HG03039 (cell line): ENCODE data around the gene SH3RF3.
"Not testable (repeated sequence)": the region's sequence is repeated elsewhere in the genome, so short reads cannot be mapped to it uniquely, and the experiment has no call there.

Experiments
- ATAC-seq: cut with Tn5 transposase; IDR thresholded peaks from one replicate; pipeline ENCODE4 v1.9.1; 2021; ENCODE audit warnings: mild to moderate bottlenecking, moderate library complexity; ENCODE audit not compliant: unreplicated experiment

The SH3RF3 gene

GRCh38 chr2:109155553-109156451 lies 26.8 kb downstream of the SH3RF3 start:
- no peak for ATAC-seq

DNA sequence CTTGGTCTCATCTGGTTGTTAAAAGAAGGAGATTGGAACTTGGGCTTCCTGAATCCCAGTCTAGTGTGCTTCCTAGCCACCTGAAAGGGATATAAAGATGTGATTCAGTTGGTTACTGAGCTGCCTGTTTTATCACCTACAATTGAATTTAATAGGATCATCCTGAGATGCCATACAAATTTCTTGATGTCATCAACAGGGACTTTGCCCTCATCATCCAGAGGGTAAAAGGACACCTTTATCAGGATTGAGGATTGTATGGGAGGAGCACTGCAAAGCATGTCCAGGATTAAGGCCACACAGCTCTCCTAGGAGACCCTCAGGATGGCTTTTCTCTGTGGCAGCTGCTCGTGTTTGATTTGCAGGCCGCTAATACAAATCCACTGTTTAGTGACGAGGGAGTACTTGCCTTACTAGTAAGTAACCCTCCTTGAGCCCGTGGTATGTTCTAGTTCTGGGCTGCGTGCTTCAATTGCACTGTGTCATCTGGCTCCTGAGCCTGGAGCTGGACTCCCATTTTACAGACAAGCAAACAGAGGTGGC lies 28.6 kb downstream of the SH3RF3 start:
- ATAC-seq = no peak

DNA sequence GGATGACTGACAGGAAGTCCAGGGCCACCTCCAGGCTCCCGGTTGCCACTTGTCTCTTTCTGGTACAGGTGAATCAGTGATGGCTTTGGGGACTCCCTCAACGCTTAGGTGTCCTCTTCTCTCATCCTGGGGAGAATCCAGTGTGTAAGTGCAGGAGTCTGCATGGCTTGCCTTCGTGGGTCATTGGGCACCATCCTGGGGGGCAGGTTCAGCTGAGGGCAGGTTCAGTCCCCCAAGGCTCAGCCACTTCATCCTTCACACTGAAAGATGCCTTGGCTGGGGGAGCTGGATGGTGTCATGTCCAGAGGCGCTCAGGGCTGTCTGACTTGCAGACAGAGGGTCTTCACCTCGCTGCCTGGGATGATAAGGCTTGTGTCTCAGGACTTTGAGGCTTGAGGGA lies 29.2 kb downstream of the SH3RF3 start:
- ATAC-seq = no peak

GRCh38 chr2:109159096-109159495 lies 30.1 kb downstream of the SH3RF3 start:
- no peak for ATAC-seq

DNA sequence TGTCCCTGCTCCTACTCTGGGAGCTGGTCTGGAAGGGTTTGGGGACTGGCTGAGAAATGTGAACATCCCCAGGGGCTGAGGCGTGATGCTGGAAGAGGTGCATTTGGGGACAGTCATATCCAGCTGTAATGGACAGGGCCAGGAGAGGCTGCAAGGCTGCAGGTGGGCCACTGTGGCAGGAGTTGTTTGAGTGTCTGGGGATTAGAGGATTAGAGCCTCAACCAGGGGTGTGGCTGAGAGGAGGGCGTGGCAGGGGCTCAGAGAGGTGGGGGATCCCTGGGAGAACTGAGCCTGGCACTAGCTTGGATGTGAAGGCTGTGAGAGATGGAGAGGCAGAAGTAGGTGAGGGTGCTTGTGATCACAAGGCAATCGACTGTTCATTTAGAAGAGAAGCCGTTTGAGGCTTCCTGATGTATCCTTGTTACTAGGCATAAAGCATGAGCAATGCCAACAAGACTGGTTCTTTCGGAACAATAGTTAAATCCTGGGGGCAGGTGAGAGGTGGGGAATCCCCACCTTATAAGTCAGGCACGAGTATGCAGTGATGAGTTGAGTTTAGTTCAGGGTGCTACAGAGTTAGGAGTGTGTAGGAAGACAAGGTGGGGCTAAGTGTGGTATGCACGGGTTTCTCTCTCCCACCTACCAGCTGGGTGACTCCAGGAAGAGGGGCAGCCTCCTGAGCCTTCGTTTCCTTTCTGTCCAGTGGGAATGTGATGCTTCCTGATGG lies 31.9 kb downstream of the SH3RF3 start:
- ATAC-seq = no peak

DNA sequence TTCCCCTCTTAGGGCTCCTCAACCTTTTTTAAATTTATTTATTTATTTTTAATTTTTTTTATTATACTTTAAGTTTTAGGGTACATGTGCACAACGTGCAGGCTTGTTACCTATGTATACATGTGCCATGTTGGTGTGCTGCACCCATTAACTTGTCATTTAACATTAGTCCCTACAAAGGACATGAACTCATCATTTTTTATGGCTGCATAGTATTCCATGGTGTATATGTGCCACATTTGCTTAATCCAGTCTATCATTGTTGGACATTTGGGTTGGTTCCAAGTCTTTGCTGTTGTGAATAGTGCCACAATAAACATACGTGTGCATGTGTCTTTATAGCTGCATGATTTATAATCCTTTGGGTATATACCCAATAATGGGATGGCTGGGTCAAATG lies 33.4 kb downstream of the SH3RF3 start:
- not testable (repeated sequence) for ATAC-seq

- no peak for ATAC-seq
These were observed 34.0 kb downstream of the SH3RF3 start for GRCh38 chr2:109162999-109163398.

GRCh38 chr2:109164311-109164710 lies 35.3 kb downstream of the SH3RF3 start:
- no peak for ATAC-seq

- ATAC-seq = no peak
These were observed 35.8 kb downstream of the SH3RF3 start for GRCh38 chr2:109164739-109165221.

GRCh38 chr2:109166811-109167210 lies 37.8 kb downstream of the SH3RF3 start:
- no peak for ATAC-seq

GRCh38 chr2:109168086-109168485 lies 39.1 kb downstream of the SH3RF3 start:
- ATAC-seq = no peak

DNA sequence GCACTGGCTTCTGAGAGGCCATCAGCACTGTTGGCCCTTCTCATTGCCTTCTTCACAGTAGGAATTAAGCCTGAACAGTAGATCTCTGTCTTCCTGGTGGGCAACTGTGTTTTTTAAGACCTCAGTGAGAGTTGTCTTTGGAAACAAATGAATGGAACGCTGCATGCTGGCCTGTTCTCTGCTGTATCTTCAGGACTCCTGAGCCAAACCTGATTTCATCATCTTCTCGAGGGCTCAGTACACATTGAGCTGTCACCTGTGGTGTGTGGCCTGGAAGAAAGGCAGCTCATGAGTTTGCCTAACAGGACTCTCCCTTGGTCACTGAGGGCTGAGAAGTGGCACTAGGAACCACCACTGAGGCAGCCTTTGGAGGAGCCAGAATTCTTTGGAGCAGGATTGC lies 39.7 kb downstream of the SH3RF3 start:
- ATAC-seq = no peak

DNA sequence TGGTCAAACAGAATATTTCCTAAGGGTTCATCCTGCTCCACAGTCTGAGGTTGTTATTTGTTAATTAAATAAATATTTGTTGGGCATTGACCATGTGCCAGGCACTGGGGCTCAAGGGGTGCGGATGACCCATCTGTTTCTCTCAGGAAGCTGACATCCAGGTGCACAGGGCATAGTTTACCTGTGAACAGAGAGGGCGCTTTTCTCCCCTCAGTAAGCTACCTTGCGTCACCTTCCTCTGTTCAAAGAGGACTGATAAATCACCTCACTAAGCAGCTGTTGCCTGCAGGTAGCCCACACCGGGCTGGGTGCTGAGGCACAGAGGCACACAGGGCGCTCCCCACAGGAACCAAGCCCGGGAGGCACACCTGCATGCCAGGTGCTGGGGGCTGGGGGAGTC lies 41.6 kb downstream of the SH3RF3 start:
- ATAC-seq = no peak

DNA sequence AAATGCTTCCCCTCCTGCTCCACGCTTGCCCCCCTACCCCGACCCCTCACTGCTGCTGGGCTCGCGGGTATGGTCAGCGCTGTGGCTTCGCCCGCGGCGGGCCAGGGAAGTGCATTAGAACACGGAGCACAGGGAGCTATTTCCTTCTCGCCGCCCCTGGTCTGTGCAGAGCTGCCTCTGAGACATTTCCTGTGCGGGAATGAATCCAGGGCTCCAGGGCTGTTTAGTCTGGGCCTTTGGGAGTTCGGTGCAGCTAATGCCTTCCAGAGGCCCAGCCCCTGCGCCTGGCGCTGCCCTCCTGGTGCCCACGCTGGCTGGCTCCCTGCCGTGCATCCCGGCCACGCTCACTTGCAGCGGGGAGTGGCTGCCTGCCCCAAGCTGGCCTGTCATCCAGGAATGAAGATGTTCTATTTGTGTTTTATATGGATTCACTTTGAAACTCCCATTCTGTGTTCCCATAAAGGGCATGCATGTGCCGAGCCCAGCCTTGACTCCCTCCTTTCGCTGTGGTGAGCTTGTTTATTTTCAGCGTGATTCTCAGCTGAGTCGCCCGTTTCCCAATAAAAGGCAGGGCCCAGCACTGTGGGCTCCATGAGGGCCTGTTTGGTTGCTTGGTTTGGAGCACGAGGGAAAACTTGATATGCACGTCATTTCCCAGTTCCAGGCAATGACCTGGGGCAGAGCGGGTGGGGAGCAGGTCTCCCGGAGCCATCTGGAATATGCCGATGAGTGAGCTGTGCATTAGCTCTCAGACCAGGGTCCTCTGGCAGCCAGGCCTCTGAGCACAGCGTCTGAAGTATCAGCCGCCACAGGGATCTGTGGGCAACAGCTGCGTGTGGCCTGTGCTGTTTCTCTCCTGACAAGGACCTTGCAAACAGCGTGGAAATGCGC lies 42.7 kb downstream of the SH3RF3 start:
- no peak for ATAC-seq

- ATAC-seq = no peak
These were observed 43.6 kb downstream of the SH3RF3 start for GRCh38 chr2:109172556-109173105.

- no peak for ATAC-seq
These were observed 44.5 kb downstream of the SH3RF3 start for GRCh38 chr2:109173311-109174171.

DNA sequence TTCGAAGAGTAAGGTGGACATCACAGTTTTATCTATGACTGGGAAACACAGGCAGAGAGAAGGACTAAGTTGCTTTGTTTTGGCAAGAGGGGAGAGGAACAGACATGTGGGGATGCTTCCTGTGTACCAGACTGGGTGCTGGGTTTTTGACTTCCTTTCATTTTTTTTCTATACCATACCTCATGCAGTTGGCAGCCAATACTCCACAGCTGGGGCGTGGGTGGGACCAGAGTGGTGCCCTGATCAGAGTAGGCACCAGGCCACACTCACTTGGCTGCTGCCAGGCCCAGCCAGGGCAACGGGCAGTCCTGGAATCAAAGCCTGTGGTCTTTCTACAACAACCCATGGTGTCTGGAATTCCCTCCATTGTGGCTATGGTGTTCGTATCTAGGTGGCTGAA lies 45.2 kb downstream of the SH3RF3 start:
- ATAC-seq = no peak

DNA sequence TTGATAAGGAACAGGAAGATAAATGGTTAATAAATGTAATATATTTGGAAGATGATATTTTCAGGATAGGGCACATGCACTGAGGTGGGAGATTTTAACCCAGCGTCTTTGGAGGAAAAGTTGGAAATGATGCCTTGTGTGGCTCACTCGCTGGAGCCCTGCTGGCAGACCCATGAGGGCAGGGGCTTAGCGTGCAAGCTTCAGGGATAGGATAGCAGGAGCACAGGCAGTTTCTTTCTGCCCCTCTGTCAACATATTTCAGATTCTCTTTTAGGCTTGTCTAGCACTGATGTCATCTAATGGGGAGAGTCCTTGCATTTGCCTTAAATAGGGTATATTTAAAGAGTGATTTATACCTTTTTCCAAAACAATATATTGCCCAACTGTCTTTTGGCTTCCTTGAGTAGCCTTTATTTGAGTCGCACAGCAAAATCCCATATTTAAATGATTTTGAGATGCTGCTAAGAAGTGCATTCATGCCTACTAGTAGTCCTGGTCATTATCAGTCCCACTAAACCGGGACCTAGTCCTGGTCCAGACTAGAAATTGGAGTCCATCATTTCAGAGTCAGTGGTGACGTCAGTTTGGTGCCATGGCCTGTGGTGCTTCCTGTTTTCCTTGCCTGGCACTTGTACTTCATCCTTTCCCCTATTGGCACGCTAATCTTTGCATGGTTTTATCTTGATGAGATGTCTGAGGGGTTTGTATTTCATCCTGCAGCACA lies 45.8 kb downstream of the SH3RF3 start:
- ATAC-seq = no peak

DNA sequence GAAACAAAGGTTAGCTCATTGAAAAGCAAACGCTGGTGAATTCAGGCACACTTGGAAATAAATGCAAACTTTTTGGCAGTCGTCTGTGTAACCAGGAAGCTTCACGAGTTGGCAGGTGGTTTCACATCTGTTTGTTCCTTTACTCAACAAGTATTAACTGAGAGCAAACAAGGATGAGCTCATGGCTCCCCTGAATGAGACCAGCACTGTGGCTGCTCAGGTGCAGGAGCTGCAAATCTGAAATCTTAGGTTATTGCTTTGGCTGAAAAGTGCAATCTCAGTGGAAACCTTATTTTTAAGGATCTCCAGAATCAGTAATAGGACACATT lies 46.3 kb downstream of the SH3RF3 start:
- no peak for ATAC-seq
